Hair follicle dermal papilla cell (primary cell): ENCODE measurements around the gene PTMA. TPM values are rescaled to one million over a fixed set of nuclear protein-coding genes. Genes with fewer than 3 reads are reported as not detected.

Source experiments
- small RNA-seq: library from RNA; depleted of rRNA; stranded (forward); fragments of <200 nt; gene quantifications from one replicate; pipeline ENCODE3, GENCODE V24; 2012
- total RNA-seq: library from RNA; depleted of rRNA; stranded (reverse); fragments of >200 nt; gene quantifications from 2 replicates; pipeline ENCODE4 v1.2.3, GENCODE V29; 2012

PTMA gene, protein sequence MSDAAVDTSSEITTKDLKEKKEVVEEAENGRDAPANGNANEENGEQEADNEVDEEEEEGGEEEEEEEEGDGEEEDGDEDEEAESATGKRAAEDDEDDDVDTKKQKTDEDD
- total RNA-seq = 371 and 477 TPM in 2 replicates

DNA sequence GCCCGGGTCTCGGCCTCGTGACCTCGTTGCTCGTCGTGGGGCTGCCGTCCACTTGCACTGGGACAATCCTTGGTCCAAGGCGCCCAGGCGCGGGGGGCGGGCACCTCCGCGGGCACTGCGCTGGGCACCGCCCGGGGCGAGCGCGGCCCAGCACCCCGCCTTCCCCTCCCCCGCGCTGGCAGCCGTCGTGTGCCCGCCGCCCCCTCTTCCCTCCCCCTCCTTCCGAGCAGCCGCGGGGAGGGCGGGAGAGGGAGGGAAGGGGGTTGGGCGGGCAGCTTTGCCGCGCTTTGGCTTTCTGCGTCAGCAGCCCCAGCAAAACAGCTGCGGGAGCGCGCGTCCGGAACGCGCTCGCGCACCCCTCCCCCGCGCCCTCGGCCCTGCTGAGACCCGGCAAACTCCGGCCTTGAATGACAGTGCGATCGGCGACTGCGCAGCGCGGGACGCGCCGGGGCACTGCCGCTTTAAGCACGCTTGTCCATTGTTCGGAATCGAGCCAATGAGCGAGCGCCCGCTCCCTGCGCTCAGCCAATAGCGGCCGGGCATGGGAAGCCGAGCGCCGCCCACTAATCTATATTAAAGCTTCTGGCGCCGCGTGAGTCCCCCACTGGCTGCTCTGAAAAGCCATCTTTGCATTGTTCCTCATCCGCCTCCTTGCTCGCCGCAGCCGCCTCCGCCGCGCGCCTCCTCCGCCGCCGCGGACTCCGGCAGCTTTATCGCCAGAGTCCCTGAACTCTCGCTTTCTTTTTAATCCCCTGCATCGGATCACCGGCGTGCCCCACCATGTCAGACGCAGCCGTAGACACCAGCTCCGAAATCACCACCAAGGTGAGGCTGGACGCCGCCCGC is at the start of gene PTMA:
Gene PTMA, plus strand, starts transcription at position 599 of the 846 bp plus-strand sequence. Its CDS starts 182 bp downstream, at position 781.

Small RNAs within 50 kb of the gene (small RNA-seq; reads per million reads assigned to genes)
- gene RF00015 = not detected

Other genes starting within 250 kb of the PTMA start
- 95.8 and 100 TPM in 2 replicates for gene NCL, start 244.0 kb upstream of the PTMA start, total RNA-seq
- under 0.01 TPM in 1 of 2 replicates, not detected in the other for gene NMUR1, start 178.1 kb upstream of the PTMA start, total RNA-seq
- gene TEX44, start 115.7 kb upstream of the PTMA start, total RNA-seq = not detected in 2 replicates
- gene PDE6D, start 72.8 kb downstream of the PTMA start, total RNA-seq = 13.5 and 16.5 TPM in 2 replicates
- 18.6 and 21.1 TPM in 2 replicates for gene COPS7B, start 77.9 kb downstream of the PTMA start, total RNA-seq
- gene NPPC, start 217.9 kb downstream of the PTMA start, total RNA-seq = not detected in 2 replicates